ENCODE results near the gene CYP26A1.

CYP26A1 gene

DNA sequence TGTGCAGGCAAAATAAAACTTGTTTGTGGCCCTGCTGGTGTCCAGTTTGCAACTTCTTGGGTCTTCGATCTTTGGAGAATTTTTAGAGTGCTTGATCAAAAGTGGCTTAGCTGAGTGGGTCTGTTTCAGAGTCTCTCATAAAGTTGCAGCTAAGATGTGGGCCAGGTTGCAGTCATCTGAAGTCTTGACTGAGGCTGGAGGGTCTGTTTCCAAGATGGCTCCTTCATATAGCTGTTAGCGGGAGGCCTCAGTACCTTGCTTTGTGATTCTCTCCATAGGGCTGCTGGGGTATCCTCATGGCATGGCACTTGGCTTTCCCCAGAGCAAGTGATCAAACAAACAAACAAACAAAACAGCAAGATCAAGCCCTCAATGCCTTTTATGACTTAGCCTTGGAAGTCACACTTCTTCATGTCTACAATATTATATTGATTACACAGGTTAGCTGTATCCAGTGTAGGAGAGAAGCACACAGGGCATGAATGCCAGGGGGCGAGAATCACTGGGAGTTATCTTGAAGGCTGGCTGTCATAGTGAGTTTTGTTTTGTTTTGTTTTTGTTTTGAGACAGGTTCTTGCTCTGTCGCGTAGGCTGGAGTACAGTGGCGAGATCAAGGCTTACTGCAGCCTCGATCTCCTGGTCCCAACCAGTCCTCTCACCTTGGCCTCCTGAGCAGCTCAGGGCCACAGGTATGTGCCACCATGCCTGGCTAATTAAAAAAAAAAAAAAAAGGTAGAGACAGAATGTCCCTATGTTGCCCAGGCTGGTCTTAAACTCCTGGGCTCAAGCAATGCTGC lies 10.2 kb downstream of the CYP26A1 start:
- TF ChIP-seq, protein P1, sequence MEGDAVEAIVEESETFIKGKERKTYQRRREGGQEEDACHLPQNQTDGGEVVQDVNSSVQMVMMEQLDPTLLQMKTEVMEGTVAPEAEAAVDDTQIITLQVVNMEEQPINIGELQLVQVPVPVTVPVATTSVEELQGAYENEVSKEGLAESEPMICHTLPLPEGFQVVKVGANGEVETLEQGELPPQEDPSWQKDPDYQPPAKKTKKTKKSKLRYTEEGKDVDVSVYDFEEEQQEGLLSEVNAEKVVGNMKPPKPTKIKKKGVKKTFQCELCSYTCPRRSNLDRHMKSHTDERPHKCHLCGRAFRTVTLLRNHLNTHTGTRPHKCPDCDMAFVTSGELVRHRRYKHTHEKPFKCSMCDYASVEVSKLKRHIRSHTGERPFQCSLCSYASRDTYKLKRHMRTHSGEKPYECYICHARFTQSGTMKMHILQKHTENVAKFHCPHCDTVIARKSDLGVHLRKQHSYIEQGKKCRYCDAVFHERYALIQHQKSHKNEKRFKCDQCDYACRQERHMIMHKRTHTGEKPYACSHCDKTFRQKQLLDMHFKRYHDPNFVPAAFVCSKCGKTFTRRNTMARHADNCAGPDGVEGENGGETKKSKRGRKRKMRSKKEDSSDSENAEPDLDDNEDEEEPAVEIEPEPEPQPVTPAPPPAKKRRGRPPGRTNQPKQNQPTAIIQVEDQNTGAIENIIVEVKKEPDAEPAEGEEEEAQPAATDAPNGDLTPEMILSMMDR (IDR thresholded peaks at IDR 0.05; ENCODE audit: low read depth, low read length), result no peak
- H3K9me3 ChIP-seq, result no peaks in the 10 kb centered on the region
- no peaks in the 10 kb centered on the region for H3K36me3 ChIP-seq
- no peak overlapping the region for H3K4me3 ChIP-seq (ENCODE audit: low read depth, low read length)
- H3K27me3 ChIP-seq, result no peaks in the 10 kb centered on the region; the same call in 1 of the 2 replicates
- DNase-seq, result no peak
- no peaks in the 10 kb centered on the region for H3K4me1 ChIP-seq

DNA sequence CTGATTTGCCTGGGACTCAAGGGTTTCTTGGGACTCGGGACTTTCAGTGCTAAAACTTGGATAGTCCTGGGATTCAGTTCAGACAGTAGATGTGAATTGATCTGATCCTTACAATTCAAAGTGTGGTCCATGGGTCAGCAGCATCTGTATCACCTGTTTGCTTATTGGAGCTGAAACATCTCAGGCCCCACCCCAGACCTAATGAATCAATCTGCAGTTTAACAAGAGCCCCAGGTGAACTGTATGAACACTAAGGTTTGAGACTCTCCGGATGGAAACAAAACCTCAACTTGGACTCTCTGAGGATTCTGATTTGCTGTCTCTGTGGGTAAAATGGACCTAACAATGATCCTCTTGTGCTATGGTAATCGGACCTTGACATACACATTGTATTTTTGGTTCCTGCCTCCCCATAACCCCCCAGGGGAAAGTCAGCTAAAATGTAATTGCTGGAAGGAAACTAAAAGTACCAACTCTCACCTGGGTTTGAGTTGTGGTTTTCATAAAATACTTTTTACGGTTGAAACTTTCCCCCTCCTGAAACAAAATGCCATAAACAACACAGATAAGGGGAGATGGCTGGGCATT lies 11.7 kb downstream of the CYP26A1 start:
- TF ChIP-seq, protein P1 (IDR thresholded peaks at IDR 0.05; ENCODE audit: low read depth, low read length), result no peak
- H3K27me3 ChIP-seq, result no peaks in the 10 kb centered on the region; the same call in 1 of the 2 replicates
- no peaks in the 10 kb centered on the region for H3K4me1 ChIP-seq
- no peaks in the 10 kb centered on the region for H3K9me3 ChIP-seq
- no peak for DNase-seq
- H3K36me3 ChIP-seq, result no peaks in the 10 kb centered on the region
- no peak overlapping the region for H3K4me3 ChIP-seq (ENCODE audit: low read depth, low read length)

DNA sequence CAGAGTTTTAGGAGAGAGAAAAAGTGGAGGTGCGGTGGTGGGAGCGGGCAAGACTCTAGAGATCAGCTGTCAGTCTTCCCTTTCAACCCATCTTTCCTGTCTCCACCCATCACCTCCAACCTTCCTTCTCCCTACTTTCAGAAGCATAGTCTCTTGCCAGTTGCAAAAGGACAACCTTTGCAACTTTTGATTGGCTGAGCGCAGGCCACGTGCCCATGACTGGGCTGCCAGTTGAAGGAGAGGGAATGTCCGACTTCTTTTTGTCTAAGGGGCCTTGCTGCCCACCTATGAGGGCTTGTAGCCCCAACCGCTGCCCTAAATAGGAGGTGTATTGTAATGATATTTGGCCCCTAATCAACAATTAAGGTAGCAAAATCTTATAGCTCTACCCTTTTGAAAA lies 12.6 kb downstream of the CYP26A1 start:
- no peaks in the 10 kb centered on the region for H3K27me3 ChIP-seq
- DNase-seq, result no peak
- H3K4me1 ChIP-seq, result no peaks in the 10 kb centered on the region
- no peak overlapping the region for H3K4me3 ChIP-seq (ENCODE audit: low read depth, low read length)
- no peaks in the 10 kb centered on the region for H3K36me3 ChIP-seq
- TF ChIP-seq, protein P1 (IDR thresholded peaks at IDR 0.05; ENCODE audit: low read depth, low read length), result no peak
- no peaks in the 10 kb centered on the region for H3K9me3 ChIP-seq

DNA sequence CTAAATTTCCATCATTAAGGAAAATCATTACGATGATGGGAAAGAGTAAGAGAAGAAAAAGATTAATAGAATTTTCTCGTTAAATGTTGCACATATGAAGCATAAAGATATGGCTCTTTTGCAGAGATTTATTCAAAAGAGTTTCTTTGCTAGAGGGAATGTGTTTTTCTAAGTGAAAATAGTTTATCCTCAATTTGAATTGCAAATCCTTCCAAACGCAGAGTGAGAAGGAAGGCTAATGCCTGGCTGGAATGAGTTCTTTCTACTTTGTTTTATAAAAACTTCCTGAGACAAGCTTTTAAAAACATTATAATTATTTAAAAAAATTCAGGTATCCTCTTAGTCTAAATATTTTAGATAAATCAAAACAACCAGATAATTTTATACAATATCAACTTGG lies 14.2 kb downstream of the CYP26A1 start:
- Histone ChIP-seq H3K4me1 (no peaks in the 10 kb centered on the region), H3K36me3 (no peaks in the 10 kb centered on the region), H3K4me3 (ENCODE audit: low read depth, low read length) (no peak overlapping the region), H3K27me3 (no peaks in the 10 kb centered on the region), H3K9me3 (no peaks in the 10 kb centered on the region)
- no peak for DNase-seq
- TF ChIP-seq, protein P1 (IDR thresholded peaks at IDR 0.05; ENCODE audit: low read depth, low read length), result no peak

DNA sequence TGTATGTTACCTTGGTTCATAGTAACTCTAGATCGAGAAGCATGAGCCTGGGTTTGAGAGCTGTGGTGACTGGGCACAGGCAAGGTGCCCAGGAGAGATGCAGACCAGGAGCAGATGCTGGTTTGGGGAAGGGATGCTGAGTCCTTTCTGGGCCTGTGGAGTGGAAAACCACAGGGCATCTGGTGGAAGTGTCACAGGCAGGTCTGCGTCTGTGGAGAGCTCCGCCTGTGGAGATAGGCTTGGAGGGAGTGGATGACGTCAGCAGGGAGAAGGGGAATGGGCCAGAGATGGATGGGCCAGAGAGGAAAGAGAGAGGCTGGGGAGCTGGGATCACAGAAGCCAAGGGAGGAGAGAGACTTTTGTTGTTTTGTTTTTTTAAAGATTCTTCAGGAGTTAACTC lies 14.8 kb downstream of the CYP26A1 start:
- no peak for DNase-seq
- Histone ChIP-seq H3K36me3 (no peaks in the 10 kb centered on the region), H3K4me1 (no peaks in the 10 kb centered on the region), H3K9me3 (no peaks in the 10 kb centered on the region), H3K4me3 (ENCODE audit: low read depth, low read length) (no peak overlapping the region), H3K27me3 (no peaks in the 10 kb centered on the region)
- TF ChIP-seq, protein P1 (IDR thresholded peaks at IDR 0.05; ENCODE audit: low read depth, low read length), result no peak

DNA sequence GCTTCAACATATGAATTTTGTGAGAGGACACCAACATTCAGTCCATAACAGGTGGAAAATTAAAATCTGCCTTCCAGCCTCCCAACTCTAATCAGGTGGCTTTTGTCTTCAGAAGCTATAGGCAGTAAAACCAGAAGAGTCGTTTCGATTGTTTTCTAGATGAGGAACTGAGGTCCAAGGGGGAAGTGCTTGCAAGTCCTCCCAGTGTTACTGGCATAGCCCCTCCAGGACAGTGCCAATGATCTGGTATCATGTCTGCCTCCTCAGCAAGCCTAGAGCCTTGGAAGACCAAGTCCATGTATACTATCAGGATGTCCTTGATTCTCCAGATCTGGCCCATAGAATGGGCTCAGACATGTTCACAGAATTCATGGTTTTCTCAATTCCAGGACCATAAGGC lies 16.9 kb downstream of the CYP26A1 start:
- no peaks in the 10 kb centered on the region for H3K4me1 ChIP-seq

More for the DNA sequence above, 16.9 kb downstream of the CYP26A1 start:
- TF ChIP-seq, protein P1 (IDR thresholded peaks at IDR 0.05; ENCODE audit: low read depth, low read length), result no peak
- Histone ChIP-seq H3K27me3 (no peaks in the 10 kb centered on the region), H3K4me3 (ENCODE audit: low read depth, low read length) (no peak overlapping the region), H3K36me3 (no peaks in the 10 kb centered on the region), H3K9me3 (no peaks in the 10 kb centered on the region)
- no peak for DNase-seq
